Hepatocyte (in vitro differentiated cells): ENCODE measurements around the gene NPHP3.

Experiments
- CTCF ChIP-seq: fragments of 200-600 bp; sonication (generic); IDR thresholded peaks from 2 replicates; pipeline ENCODE4 v1.5.1; 2016; ENCODE audit warnings: antibody characterized with exemption, mild to moderate bottlenecking; ENCODE audit not compliant: poor library complexity
- EZH2 ChIP-seq: fragments of 200-600 bp; sonication (generic); IDR thresholded peaks from 2 replicates; pipeline ENCODE4 v1.6.1; 2016; ENCODE audit warnings: antibody characterized with exemption, mild to moderate bottlenecking, borderline replicate concordance
- EZH2phosphoT487 ChIP-seq: fragments of 200-600 bp; sonication (generic); IDR thresholded peaks from one replicate; pipeline ENCODE4 v1.6.1; 2018; ENCODE audit warnings: antibody characterized with exemption, mild to moderate bottlenecking, low read depth, moderate library complexity; ENCODE audit not compliant: unreplicated experiment, severe bottlenecking

DNA sequence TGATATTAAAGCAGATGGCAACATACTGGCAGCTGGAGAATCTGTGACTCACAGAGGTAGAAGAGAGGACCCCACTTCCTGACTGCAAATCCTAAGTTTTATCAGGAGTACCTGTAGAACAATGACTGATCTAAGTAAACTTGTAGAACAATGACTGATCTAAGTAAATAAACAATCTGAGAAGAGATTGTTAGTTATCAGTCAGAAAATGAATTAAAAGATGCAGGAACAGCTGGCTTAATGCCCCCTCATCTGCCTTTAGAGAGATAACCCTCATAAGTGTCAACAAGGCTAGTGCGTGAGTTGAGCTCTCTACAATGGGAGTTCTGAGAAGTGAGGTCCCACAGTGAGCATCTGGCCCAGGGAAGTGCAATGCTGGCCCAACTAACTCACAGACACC lies 77.2 kb downstream of the NPHP3 start:
- TF ChIP-seq CTCF (no peak), EZH2 (no peak), EZH2phosphoT487 (no peak)
